T47D (cell line): Measurements from ENCODE around the gene MYBPC2.
"Not testable (repeated sequence)": the region's sequence is repeated elsewhere in the genome, so short reads cannot be mapped to it uniquely, and the experiment has no call there.

ENCODE experiments used
- DNase-seq, 2 experiments: peaks; one replicate each; pipeline versions ENCODE4 v3.0.0 to v3.0.0-alpha.2; 2011 to 2012; ENCODE audit warnings: low read depth in 1 of 2, low spot score in 1 of 2
- JUND ChIP-seq: IDR thresholded peaks from 2 replicates; pipeline ENCODE4 v1.6.1; 2012; ENCODE audit warnings: low read depth
- in situ Hi-C: cut with HindIII; loops from 2 replicates; pipeline ENCODE4 v1.10.0; 2016; ENCODE audit warnings: low sequenced_read_pairs, low pct_unique_long_range_greater_than_20kb

The MYBPC2 gene

DNA sequence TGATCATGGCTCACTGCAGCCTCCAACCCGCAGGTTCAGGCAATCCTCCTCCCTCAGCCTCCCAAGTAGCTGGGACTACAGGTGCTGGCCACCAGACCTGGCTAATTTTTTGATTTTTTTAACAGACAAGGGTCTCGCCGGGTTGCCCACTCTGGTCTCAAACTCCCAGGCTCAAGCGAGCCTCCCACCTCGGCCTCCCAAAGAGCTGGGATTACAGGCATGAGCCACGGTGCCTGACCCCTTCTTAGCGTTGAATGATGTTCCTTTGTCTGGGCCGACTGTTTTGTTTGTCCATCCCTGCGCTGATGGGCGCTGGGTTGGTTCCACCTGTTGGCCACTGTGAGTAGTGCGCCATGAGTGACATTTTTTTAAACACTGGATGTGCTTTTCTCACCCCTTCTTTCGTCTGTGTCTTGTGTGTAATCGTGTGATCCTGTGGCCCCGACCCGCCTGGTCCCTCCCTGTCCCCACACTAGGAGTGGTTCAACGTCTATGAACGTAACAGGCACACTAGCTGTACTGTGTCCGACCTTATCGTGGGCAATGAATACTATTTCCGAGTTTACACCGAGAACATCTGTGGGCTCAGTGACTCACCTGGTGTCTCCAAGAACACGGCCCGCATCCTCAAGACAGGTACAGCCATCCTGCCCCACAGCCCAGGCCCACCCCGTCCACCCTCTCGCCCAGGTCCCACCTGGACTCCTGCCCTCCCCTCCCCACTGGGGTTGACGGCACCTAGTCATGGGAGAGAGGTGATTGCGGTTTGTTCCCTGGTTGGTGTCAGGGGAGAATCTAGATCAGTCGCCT is 28.6 kb downstream of the MYBPC2 start:
- peak; percentile 76 to 91 for DNase-seq
- no peak for TF ChIP-seq JUND
- in situ Hi-C loops = no loop called here

DNA sequence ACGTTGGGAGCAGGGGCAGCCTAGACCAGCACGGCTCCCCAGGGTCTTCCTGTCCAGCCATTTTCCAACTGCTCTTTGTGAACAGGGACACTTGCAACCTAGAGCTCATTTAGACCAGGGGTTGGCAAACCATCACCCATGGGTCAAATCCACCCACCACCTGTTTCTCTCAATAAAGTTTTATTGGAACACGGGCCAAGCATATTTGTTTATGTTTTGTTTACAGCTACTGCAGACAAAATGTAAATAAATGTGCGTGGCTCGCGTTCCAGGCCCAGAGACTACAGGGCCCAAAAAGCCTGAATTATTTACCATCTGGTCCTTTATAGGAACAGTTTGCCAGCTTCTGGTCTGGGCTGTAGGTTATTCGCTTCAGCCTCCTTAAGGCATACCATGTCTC is 30.3 kb downstream of the MYBPC2 start:
- no peak for TF ChIP-seq JUND
- in situ Hi-C loops = no loop called here
- no peak for DNase-seq

DNA sequence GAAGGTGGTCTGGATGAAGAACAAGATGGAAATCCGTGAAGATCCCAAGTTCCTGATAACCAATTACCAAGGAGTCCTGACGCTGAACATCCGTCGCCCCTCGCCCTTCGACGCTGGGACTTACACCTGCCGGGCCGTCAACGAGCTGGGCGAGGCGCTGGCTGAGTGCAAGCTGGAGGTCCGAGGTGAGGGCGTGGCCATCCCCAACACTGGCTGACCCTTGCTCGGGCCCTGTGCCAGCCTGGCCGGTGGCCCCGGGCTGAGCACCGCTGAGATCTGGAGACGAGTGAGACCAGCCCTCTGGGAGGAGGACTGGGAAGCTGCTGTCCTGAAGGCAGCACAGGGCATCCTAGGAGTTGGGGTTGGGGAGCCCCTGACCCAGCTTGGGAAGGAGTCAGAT is 31.7 kb downstream of the MYBPC2 start:
- no peak for DNase-seq
- no peak for TF ChIP-seq JUND
- in situ Hi-C loops = no loop called here

DNA sequence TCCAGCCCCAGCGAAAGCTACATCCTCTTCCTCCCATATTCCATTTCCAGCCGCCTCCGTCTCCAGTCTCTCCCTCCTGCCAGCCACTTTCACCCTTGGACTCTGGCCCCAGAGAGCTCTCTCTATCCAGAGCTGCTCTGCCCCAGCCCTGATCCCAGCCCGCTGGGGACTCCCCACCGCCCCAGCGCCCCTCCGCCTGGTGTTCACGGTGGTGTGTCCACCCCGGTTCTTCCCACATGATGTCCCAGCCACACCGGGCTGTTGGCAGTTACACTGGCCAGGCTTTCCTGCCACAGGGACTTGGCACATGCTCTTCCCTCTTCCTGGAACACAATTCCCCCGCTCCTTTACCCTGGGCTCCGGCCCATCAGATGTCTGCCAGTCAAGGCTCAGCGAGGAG is 32.3 kb downstream of the MYBPC2 start:
- no peak for TF ChIP-seq JUND
- in situ Hi-C loops = no loop called here
- no peak for DNase-seq

DNA sequence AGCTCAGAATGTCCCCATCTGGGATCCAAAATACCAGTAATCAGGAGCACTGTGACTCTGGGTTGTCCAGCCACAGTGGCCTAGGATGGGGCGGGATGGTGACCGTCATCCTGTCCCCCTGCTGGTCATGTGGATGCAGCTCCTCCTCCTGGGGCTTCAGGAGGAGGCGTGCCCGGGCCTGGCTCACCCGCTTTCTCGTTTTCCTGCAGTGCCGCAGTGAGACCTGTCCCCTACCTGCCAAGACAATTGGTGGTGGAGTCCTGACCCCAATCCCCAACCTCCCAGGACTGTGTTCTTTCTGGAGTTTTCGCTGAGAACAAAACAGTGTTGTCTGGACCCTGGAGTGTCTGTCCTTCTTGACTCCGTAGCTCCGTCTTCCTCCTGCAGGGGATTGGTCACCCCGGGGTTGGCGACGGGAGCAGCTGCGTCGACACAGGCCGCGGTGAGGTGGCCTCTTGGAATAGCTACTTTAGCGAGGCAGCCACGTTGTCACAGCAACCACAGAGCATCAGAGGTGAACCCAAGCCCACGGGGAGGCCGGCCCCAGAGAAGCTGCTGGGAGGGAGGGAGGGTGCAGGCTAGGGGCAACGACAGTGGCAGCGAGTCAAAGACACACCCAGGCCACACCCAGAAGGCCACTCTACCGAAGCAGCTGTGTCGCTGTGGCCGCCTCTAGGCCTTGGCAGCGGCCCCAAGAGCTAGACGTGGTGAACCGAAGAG is 33.5 kb downstream of the MYBPC2 start:
- no peak for TF ChIP-seq JUND
- peak in 1 of 2 experiments; percentile 33 for DNase-seq
- in situ Hi-C loops = no loop called here

DNA sequence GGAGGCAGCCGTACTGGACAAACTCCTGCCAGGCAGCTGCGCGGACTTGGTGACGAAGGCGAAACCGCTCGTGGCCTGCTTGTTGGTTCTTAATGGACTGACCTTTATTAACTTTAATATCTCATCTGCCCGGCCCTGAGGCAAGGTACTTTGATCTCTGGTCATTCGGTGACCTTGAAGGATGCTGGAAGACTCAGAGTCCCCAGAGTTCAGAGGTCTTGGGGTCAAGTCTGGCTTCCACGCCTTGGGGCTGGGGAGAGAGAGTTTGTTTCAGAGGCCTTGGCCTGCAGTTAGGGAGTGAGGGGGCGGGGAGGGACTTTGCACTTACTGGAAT is 34.0 kb downstream of the MYBPC2 start:
- no peak for DNase-seq
- in situ Hi-C loops = no loop called here
- no peak for TF ChIP-seq JUND

DNA sequence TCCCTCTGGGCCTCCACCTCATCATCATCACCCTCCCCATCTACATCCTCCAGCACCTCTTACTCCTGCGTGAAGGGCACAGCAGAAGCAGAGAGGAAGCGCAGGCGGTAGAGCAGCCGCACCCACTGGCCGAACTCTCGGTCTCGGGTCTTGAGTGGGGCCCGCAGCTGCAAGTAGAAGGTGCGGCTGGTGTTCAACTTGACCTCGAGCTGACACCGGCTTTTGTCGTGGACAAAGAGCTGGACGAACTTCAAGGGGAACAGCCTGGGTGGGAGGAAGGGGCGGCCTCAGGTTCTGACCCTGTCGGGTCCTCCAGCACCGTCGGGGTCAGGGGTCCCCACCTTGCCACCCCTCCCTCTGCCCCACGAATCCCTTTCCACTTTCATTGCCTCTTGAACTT is 34.9 kb downstream of the MYBPC2 start:
- DNase-seq = no peak
- in situ Hi-C loops = no loop called here
- TF ChIP-seq JUND = no peak

DNA sequence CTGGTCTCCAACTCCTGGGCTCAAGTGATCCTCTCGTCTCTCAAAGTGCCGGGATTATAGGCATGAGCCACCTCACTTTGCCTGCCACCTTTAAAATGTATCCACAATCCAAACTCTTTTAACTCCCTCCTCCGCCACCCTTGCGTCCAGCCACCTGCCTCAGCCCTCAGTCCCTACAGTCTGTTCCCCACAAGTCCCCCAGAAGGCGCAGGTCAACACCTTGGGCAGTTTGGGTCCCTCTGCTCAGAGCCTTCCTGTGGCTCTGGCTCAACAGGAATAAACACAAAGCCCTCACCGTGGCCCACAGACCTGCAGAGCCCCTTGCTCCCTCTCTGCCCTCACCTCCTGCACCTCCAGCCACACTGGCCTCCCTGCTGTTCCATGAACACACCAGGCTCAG is 36.1 kb downstream of the MYBPC2 start:
- no peak for TF ChIP-seq JUND
- no peak for DNase-seq
- in situ Hi-C loops = no loop called here

DNA sequence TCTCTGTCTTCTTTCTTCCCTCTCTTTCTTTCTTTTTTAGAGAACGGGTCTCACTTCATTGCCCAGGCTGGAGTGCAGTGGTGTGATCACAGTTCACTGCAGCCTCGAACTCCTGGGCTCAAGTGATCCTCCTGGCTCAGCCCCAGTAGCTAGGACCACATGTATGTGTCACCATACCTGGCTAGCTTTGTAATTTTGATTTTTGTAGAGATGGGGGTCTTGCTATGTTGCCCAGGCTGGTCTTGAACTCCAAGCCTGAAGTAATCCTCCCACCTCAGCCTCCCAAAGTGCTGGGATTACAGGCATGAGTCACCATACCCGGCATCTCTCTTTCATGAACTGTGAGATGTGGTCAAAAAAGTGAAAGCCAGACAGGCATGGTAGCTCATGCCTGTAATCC is 40.6 kb downstream of the MYBPC2 start:
- DNase-seq, in situ Hi-C loops: not testable (repeated sequence)

DNA sequence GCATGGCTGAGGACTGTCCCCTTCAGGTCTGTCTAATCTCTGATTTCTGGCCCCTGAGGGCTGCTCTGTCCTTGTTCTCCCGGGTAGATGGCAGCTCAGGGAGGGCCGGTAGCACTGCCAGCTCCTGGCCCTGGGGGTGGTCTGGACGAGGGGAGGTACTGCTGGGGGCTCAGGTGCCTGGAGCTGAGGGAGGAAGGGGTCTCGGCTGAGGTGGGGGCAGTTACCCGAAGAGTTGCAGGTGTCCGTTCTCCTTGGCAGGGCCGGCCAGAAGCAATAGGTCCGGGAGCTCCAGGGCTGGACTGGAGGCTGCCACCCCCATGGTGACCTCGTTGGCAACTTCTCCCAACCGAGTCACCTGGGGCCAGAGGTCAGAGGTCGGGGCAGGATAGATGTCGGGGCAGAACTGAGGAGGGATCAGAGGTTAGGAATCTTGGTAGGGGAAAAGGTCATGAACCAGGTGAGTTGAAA is 42.4 kb downstream of the MYBPC2 start:
- in situ Hi-C loops = no loop called here
- no peak for DNase-seq
- TF ChIP-seq JUND = no peak

DNA sequence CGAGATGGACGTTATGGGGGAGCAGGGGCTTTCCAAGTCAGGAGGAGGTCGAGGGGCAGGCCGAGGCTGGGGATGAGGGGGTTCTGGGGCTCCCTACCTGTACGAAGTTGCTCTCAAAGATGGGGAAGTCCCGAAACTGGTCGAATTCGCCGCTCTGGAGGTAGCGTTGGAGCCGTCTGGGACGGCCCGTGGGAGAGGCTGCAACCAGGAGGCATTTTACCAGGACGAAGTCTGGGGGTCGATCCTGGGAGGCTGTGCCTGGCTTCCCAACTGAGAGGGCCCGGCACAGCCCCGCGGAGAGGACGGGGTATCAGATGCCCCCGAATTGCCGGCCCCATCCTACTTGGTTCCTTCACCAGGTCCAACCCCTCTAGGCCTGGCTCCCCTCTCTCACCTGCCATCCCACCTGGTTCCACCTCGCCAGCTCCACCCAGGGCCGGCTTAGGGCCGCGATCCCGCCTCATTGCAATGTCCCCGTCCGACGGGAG is 43.1 kb downstream of the MYBPC2 start:
- in situ Hi-C loops = no loop called here
- no peak for DNase-seq
- TF ChIP-seq JUND = no peak

DNA sequence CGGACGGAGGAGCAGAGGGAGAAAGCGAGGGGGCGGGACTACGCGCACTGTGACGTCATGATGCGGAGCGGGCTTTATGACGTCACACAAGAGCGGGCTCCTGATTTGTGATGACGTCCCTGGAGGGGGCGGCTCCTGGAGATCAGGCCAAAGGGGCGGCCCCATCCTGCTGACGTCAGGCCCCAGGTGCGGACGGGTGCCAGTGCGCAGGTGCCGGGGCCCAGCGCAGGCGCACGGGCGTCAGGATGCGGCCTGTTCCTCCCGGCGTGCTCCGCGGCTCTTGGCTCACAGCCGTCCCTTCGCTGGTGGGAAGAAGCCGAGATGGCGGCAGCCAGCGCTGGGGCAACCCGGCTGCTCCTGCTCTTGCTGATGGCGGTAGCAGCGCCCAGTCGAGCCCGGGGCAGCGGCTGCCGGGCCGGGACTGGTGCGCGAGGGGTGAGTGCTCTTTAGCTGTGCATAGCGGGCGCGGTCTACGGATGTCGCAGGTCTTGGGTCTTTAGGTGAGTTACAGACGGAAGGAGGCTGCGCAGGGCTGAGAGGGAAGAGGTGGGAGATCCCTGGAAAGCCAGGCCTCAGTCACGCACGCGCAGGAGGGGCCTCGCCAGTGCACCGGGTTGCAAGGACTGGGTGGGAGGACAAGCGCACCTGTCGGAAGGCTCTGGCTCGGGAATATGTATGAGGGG is 43.7 kb downstream of the MYBPC2 start, which contains the start of the genes EMC10 and GARIN5A:
Gene EMC10 (plus strand): TSS at position 284 of the 683 bp plus-strand sequence. CDS start 38 bp downstream, at position 322.
Gene GARIN5A (minus strand): TSS at position 625 of the 683 bp plus-strand sequence. CDS start 460 bp downstream, at position 165.
- in situ Hi-C loops = no loop called here
- no peak for TF ChIP-seq JUND
- peak; percentile 96 for DNase-seq

DNA sequence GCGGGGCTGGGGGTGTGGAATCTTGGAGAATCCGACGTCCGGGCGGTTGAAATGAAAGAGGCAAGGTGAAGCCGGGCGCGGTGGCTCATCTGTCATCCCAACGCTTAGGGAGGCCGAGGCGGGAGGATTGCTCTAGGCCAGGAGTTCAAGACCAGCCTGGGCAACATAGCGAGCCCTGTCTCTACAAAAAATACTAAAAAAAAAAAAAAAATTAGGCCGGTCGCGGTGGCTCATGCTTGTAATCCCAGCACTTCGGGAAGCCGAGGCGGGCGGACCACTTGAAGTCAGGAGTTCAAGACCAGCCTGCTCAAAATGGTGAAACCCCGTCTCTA is 44.2 kb downstream of the MYBPC2 start:
- in situ Hi-C loops = no loop called here
- DNase-seq = no peak
- no peak for TF ChIP-seq JUND
